PFSK-1 (cell line): ENCODE measurements around the gene NXPH3.

Experiments used
- FOXP2 ChIP-seq: optimal IDR thresholded peaks from 2 replicates; pipeline ENCODE3; 2011; ENCODE audit warnings: borderline replicate concordance, control low read depth, inconsistent platforms; ENCODE audit not compliant: insufficient read depth; ENCODE audit errors: extremely low read length, extremely low read depth
- POLR2AphosphoS5 ChIP-seq: IDR thresholded peaks from 2 replicates; pipeline ENCODE4 v1.6.1; 2012; ENCODE audit warnings: low read depth, mild to moderate bottlenecking, control low read depth, low read length, moderate library complexity
- REST ChIP-seq, 2 experiments: IDR thresholded peaks; 2 replicates each; pipeline versions ENCODE4 v1.6.1 to v1.8.0; 2011 to 2012; ENCODE audit warnings: low read depth in 2 of 2, low read length in 2 of 2, control low read depth in 1 of 2, inconsistent platforms in 1 of 2, mild to moderate bottlenecking in 1 of 2, moderate library complexity in 1 of 2; ENCODE audit not compliant: insufficient read depth in 1 of 2
- SIN3A ChIP-seq: IDR thresholded peaks from 2 replicates; pipeline ENCODE4 v1.6.1; 2012; ENCODE audit warnings: mild to moderate bottlenecking, low read length, moderate library complexity, borderline replicate concordance; ENCODE audit not compliant: insufficient read depth
- TAF1 ChIP-seq: IDR thresholded peaks from 2 replicates; pipeline ENCODE4 v1.6.1; 2012; ENCODE audit warnings: low read length, control low read depth, borderline replicate concordance; ENCODE audit not compliant: insufficient read depth

NXPH3 gene

GRCh38 chr17:49579522-49579921 is 3.9 kb downstream of the NXPH3 start:
- TF ChIP-seq REST (IDR thresholded peaks at IDR 0.05; ENCODE audit: insufficient read depth in 1 of 2, low read depth in 2 of 2, low read length in 2 of 2) = no peak
- no peak for TF ChIP-seq TAF1
- no peak for TF ChIP-seq POLR2AphosphoS5
- TF ChIP-seq FOXP2 = no peak
- no peak for TF ChIP-seq SIN3A

GRCh38 chr17:49580055-49580721 is 4.5 kb downstream of the NXPH3 start:
- no peak for TF ChIP-seq TAF1

GRCh38 chr17:49580981-49581647 is 5.4 kb downstream of the NXPH3 start:
- TF ChIP-seq POLR2AphosphoS5 (no peak), TAF1 (no peak), SIN3A (no peak), REST (IDR thresholded peaks at IDR 0.05; ENCODE audit: insufficient read depth in 1 of 2, low read depth in 2 of 2, low read length in 2 of 2) (no peak), FOXP2 (no peak)

- TF ChIP-seq REST (IDR thresholded peaks at IDR 0.05; ENCODE audit: insufficient read depth in 1 of 2, low read depth in 2 of 2, low read length in 2 of 2) (no peak), TAF1 (no peak), POLR2AphosphoS5 (no peak), SIN3A (no peak), FOXP2 (no peak)
Observed at GRCh38 chr17:49581648-49581998, 6.0 kb downstream of the NXPH3 start.

GRCh38 chr17:49582055-49582722 is 6.5 kb downstream of the NXPH3 start:
- TF ChIP-seq TAF1 (no peak), REST (IDR thresholded peaks at IDR 0.05; ENCODE audit: insufficient read depth in 1 of 2, low read depth in 2 of 2, low read length in 2 of 2) (no peak), SIN3A (no peak), FOXP2 (no peak), POLR2AphosphoS5 (no peak)
